ENCODE data around the gene ACAA2. TPM values are rescaled to one million over a fixed set of nuclear protein-coding genes. Genes with fewer than 3 reads are reported as not detected.

ACAA2 gene
- total and polyA plus RNA-seq, 4 donors = 55.6 to 1,315 (median 646) TPM

DNA sequence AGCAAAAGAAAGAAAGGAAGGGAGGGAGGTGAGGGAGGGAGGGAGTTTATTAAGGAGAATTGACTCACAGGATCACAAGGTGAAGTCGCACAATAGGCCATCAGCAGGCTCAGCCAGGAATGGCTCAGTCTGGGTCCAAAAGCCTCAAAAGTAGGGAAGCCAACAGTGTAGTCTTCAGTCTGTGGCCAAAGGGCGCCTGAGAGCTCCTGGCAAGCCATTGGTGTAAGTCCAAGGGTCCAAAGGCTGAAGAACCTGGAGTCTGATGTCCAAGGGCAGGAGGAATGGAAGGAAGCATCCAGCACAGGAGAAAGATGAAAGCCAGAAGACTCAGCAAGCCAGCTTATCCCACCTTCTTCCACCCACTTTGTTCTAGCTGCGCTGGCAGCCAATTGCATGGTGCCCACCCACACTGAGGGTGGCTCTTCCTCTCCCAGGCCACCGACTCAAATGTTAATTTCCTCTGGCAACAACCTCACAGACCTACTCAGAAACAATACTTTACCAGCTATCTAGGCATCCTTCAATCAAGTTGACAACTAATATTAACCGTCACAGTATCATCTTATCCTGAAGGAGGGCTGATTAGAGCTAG, 5.8 kb upstream of the ACAA2 start:
- TF ChIP-seq SP1 (IDR thresholded peaks at IDR 0.05) (peak; percentile 46), TAF1 (conservative IDR thresholded peaks at IDR 0.05) (no peak), NR2F2 (IDR thresholded peaks at IDR 0.05) (no peak), JUND (IDR thresholded peaks at IDR 0.05) (peak in 1 of 2 donors; percentile 48), GABPA (IDR thresholded peaks at IDR 0.05 in 1 of 2, conservative IDR thresholded peaks at IDR 0.05 in 1 of 2) (no peak), EGR1 (IDR thresholded peaks at IDR 0.05; ENCODE audit: low read depth in 2 of 2) (no peak), HNF4G (IDR thresholded peaks at IDR 0.05) (peak; percentile 89), YY1 (IDR thresholded peaks at IDR 0.05) (no peak), FOXA2 (IDR thresholded peaks at IDR 0.05) (no peak), FOXA1 (IDR thresholded peaks at IDR 0.05) (no peak), RAD21 (IDR thresholded peaks at IDR 0.05) (peak in 1 of 2 donors; percentile 10), HNF4A (conservative IDR thresholded peaks at IDR 0.05) (peak; percentile 94 to 97), RXRA (IDR thresholded peaks at IDR 0.05) (peak; percentile 60 to 64)
- TF ChIP-seq, protein P1, sequence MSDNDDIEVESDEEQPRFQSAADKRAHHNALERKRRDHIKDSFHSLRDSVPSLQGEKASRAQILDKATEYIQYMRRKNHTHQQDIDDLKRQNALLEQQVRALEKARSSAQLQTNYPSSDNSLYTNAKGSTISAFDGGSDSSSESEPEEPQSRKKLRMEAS (IDR thresholded peaks at IDR 0.05) = no peak
- TF ChIP-seq, protein P2, sequence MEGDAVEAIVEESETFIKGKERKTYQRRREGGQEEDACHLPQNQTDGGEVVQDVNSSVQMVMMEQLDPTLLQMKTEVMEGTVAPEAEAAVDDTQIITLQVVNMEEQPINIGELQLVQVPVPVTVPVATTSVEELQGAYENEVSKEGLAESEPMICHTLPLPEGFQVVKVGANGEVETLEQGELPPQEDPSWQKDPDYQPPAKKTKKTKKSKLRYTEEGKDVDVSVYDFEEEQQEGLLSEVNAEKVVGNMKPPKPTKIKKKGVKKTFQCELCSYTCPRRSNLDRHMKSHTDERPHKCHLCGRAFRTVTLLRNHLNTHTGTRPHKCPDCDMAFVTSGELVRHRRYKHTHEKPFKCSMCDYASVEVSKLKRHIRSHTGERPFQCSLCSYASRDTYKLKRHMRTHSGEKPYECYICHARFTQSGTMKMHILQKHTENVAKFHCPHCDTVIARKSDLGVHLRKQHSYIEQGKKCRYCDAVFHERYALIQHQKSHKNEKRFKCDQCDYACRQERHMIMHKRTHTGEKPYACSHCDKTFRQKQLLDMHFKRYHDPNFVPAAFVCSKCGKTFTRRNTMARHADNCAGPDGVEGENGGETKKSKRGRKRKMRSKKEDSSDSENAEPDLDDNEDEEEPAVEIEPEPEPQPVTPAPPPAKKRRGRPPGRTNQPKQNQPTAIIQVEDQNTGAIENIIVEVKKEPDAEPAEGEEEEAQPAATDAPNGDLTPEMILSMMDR (IDR thresholded peaks at IDR 0.05; ENCODE audit: low read depth, low read length, missing input control) = no peak
- TF ChIP-seq, protein P3, sequence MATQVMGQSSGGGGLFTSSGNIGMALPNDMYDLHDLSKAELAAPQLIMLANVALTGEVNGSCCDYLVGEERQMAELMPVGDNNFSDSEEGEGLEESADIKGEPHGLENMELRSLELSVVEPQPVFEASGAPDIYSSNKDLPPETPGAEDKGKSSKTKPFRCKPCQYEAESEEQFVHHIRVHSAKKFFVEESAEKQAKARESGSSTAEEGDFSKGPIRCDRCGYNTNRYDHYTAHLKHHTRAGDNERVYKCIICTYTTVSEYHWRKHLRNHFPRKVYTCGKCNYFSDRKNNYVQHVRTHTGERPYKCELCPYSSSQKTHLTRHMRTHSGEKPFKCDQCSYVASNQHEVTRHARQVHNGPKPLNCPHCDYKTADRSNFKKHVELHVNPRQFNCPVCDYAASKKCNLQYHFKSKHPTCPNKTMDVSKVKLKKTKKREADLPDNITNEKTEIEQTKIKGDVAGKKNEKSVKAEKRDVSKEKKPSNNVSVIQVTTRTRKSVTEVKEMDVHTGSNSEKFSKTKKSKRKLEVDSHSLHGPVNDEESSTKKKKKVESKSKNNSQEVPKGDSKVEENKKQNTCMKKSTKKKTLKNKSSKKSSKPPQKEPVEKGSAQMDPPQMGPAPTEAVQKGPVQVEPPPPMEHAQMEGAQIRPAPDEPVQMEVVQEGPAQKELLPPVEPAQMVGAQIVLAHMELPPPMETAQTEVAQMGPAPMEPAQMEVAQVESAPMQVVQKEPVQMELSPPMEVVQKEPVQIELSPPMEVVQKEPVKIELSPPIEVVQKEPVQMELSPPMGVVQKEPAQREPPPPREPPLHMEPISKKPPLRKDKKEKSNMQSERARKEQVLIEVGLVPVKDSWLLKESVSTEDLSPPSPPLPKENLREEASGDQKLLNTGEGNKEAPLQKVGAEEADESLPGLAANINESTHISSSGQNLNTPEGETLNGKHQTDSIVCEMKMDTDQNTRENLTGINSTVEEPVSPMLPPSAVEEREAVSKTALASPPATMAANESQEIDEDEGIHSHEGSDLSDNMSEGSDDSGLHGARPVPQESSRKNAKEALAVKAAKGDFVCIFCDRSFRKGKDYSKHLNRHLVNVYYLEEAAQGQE (IDR thresholded peaks at IDR 0.05) = no peak
- TF ChIP-seq, protein P4, sequence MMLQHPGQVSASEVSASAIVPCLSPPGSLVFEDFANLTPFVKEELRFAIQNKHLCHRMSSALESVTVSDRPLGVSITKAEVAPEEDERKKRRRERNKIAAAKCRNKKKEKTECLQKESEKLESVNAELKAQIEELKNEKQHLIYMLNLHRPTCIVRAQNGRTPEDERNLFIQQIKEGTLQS (IDR thresholded peaks at IDR 0.05) = no peak
- TF ChIP-seq, protein P5, sequence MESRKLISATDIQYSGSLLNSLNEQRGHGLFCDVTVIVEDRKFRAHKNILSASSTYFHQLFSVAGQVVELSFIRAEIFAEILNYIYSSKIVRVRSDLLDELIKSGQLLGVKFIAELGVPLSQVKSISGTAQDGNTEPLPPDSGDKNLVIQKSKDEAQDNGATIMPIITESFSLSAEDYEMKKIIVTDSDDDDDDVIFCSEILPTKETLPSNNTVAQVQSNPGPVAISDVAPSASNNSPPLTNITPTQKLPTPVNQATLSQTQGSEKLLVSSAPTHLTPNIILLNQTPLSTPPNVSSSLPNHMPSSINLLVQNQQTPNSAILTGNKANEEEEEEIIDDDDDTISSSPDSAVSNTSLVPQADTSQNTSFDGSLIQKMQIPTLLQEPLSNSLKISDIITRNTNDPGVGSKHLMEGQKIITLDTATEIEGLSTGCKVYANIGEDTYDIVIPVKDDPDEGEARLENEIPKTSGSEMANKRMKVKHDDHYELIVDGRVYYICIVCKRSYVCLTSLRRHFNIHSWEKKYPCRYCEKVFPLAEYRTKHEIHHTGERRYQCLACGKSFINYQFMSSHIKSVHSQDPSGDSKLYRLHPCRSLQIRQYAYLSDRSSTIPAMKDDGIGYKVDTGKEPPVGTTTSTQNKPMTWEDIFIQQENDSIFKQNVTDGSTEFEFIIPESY (IDR thresholded peaks at IDR 0.05) = no peak
- H3K9ac ChIP-seq (ENCODE audit: low read depth in 1 of 2, low read length in 2 of 2) = no peak overlapping the region
- no peak for DNase-seq (ENCODE audit: low spot score)
- H3K27ac ChIP-seq (ENCODE audit: low read depth in 1 of 2, low read length in 2 of 2) = peak overlapping the region in 1 of 2 donors; percentile 37
- H3K4me1 ChIP-seq (ENCODE audit: control insufficient read depth in 4 of 4, insufficient read depth in 4 of 4, low read length in 3 of 4) = peaks cover 10 to 40% (median 19%) of the 10 kb centered on the region in 4 donors
- no peaks in the 10 kb centered on the region for H3K9me3 ChIP-seq (ENCODE audit: control insufficient read depth in 4 of 4, low read length in 3 of 4)
- H3K27me3 ChIP-seq (ENCODE audit: control insufficient read depth in 4 of 4, insufficient read depth in 4 of 4, low read length in 3 of 4) = no peaks in the 10 kb centered on the region
- 64% methylated on average over 5 of the region's 5 CpGs for WGBS
- no peak overlapping the region for H3K4me3 ChIP-seq (ENCODE audit: low read depth in 1 of 3, low read length in 3 of 3)
- no peaks in the 10 kb centered on the region for H3K36me3 ChIP-seq (ENCODE audit: control insufficient read depth in 4 of 4, insufficient read depth in 3 of 4, low read depth in 1 of 4, low read length in 3 of 4)
